Neutrophil (primary cell): ENCODE results near the gene GSTP1.

ENCODE experiments used
- H3K27ac ChIP-seq: fragments of 200-600 bp; sonication (generic); 2 replicates; pipeline ENCODE4 v1.5.1; 2016; ENCODE audit warnings: mild to moderate bottlenecking, moderate library complexity
- H3K27me3 ChIP-seq: fragments of 200-600 bp; sonication (generic); 2 replicates; pipeline ENCODE4 v1.6.0; 2016; ENCODE audit warnings: mild to moderate bottlenecking
- H3K36me3 ChIP-seq: fragments of 200-600 bp; sonication (generic); 2 replicates; pipeline ENCODE4 v1.5.1; 2017
- H3K4me1 ChIP-seq, 2 experiments: fragments of 200-600 bp in 1 of 2; sonication (generic) in 1 of 2; 1 replicate in 1 of 2; 2 replicates in 1 of 2; pipeline versions ENCODE4 v1.5.1 to v1.6.1; 2013 to 2016; ENCODE audit warnings: low read depth in 1 of 2, low read length in 1 of 2, mild to moderate bottlenecking in 1 of 2, moderate library complexity in 1 of 2; ENCODE audit not compliant: control insufficient read depth in 1 of 2, insufficient read depth in 1 of 2
- H3K4me3 ChIP-seq, 2 experiments: fragments of 200-600 bp in 1 of 2; sonication (generic) in 1 of 2; 1 replicate in 1 of 2; 2 replicates in 1 of 2; pipeline ENCODE4 v1.5.1; 2013 to 2016; ENCODE audit warnings: low read depth in 1 of 2, low read length in 1 of 2, mild to moderate bottlenecking in 1 of 2, moderate library complexity in 1 of 2
- H3K9me3 ChIP-seq: fragments of 200-600 bp; sonication (generic); 2 replicates; pipeline ENCODE4 v1.5.1; 2016
- TF ChIP-seq, protein P1 (sequence below): fragments of 200-600 bp; sonication (generic); IDR thresholded peaks from 2 replicates; pipeline ENCODE4 v1.5.1; 2016; ENCODE audit warnings: antibody characterized with exemption

GSTP1 gene

DNA sequence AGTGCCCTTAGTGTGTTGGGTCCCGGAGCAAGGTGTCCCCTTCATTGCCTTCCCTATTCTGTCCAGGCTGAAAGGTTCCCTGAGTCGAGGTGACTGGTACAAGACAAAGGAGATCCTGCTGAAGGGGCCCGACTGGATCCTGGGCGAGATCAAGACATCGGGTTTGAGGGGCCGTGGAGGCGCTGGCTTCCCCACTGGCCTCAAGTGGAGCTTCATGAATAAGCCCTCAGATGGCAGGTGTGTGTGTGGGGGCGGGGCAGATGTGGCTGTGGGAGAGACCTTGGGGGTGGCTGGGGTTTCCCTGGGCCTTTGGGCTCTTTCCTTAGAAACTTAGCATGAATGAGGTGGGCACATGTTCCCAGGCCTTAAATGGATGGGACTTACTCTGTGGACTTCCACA lies 24.9 kb downstream of the GSTP1 start:
- TF ChIP-seq, protein P1, sequence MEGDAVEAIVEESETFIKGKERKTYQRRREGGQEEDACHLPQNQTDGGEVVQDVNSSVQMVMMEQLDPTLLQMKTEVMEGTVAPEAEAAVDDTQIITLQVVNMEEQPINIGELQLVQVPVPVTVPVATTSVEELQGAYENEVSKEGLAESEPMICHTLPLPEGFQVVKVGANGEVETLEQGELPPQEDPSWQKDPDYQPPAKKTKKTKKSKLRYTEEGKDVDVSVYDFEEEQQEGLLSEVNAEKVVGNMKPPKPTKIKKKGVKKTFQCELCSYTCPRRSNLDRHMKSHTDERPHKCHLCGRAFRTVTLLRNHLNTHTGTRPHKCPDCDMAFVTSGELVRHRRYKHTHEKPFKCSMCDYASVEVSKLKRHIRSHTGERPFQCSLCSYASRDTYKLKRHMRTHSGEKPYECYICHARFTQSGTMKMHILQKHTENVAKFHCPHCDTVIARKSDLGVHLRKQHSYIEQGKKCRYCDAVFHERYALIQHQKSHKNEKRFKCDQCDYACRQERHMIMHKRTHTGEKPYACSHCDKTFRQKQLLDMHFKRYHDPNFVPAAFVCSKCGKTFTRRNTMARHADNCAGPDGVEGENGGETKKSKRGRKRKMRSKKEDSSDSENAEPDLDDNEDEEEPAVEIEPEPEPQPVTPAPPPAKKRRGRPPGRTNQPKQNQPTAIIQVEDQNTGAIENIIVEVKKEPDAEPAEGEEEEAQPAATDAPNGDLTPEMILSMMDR: no peak
- Histone ChIP-seq H3K27ac (no peak overlapping the region), H3K36me3 (peaks cover 38% of the 10 kb centered on the region), H3K9me3 (no peaks in the 10 kb centered on the region), H3K27me3 (no peaks in the 10 kb centered on the region), H3K4me3 (no peak overlapping the region), H3K4me1 (peaks cover 19 to 23% of the 10 kb centered on the region in 2 experiments)

DNA sequence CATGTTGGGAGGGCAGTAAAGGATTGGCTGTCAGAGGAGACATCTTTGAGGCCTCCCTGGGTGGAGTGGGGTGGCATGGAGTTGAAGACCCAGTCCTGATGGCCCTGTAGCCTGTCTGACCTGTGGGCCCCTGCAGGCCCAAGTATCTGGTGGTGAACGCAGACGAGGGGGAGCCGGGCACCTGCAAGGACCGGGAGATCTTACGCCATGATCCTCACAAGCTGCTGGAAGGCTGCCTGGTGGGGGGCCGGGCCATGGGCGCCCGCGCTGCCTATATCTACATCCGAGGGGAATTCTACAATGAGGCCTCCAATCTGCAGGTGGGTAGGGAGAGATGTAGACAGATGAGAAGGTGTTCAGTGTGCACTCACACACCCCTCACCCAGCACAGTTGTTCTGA lies 25.7 kb downstream of the GSTP1 start:
- H3K27me3 ChIP-seq: no peaks in the 10 kb centered on the region
- peaks cover 26 to 31% of the 10 kb centered on the region in 2 experiments for H3K4me1 ChIP-seq
- H3K9me3 ChIP-seq: no peaks in the 10 kb centered on the region
- H3K36me3 ChIP-seq: peaks cover 38% of the 10 kb centered on the region
- no peak overlapping the region for H3K4me3 ChIP-seq
- TF ChIP-seq, protein P1: no peak
- no peak overlapping the region for H3K27ac ChIP-seq

DNA sequence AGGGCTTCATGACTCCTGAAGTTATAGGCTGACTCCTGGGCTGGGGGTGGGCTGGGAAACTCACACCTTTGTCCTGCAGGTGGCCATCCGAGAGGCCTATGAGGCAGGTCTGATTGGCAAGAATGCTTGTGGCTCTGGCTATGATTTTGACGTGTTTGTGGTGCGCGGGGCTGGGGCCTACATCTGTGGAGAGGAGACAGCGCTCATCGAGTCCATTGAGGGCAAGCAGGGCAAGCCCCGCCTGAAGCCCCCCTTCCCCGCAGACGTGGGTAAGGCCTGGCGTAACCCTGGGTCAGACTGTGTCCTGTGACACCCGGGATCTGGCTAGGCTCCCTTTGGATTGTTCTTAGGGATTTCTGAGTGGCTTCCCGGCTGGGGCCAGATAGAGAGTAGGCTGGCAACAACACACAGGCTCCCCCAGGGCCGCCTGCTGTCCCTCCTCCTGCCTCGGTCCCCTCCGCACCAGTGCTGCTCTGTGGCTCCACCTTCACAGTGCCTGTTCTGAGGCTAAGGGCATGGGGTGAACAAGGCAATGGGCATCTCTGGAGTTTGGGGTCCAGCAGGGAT lies 26.8 kb downstream of the GSTP1 start:
- TF ChIP-seq, protein P1: no peak
- Histone ChIP-seq H3K27ac (no peak overlapping the region), H3K4me1 (peaks cover 31 to 35% of the 10 kb centered on the region in 2 experiments), H3K9me3 (no peaks in the 10 kb centered on the region), H3K36me3 (peaks cover 38% of the 10 kb centered on the region), H3K27me3 (peaks cover 2% of the 10 kb centered on the region), H3K4me3 (no peak overlapping the region)

DNA sequence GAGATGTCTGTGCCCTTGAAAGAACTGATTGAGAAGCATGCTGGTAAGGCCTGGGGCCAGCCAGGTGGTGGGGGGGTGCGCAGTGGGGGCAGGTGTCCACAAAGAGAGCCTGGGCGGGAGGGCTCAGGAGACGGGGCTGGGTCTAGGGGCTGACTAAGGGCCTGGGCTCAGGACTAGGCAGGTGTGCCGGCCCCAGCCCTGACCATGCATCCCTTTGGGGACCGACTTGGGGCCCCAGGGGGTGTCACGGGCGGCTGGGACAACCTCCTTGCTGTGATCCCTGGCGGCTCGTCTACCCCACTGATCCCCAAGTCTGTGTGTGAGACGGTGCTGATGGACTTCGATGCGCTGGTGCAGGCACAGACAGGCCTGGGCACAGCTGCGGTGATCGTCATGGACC lies 27.6 kb downstream of the GSTP1 start:
- Histone ChIP-seq H3K4me3 (no peak overlapping the region), H3K4me1 (peaks cover 26 to 30% of the 10 kb centered on the region in 2 experiments), H3K36me3 (peaks cover 38% of the 10 kb centered on the region), H3K27ac (no peak overlapping the region), H3K27me3 (peaks cover 10% of the 10 kb centered on the region), H3K9me3 (no peaks in the 10 kb centered on the region)
- TF ChIP-seq, protein P1: no peak

DNA sequence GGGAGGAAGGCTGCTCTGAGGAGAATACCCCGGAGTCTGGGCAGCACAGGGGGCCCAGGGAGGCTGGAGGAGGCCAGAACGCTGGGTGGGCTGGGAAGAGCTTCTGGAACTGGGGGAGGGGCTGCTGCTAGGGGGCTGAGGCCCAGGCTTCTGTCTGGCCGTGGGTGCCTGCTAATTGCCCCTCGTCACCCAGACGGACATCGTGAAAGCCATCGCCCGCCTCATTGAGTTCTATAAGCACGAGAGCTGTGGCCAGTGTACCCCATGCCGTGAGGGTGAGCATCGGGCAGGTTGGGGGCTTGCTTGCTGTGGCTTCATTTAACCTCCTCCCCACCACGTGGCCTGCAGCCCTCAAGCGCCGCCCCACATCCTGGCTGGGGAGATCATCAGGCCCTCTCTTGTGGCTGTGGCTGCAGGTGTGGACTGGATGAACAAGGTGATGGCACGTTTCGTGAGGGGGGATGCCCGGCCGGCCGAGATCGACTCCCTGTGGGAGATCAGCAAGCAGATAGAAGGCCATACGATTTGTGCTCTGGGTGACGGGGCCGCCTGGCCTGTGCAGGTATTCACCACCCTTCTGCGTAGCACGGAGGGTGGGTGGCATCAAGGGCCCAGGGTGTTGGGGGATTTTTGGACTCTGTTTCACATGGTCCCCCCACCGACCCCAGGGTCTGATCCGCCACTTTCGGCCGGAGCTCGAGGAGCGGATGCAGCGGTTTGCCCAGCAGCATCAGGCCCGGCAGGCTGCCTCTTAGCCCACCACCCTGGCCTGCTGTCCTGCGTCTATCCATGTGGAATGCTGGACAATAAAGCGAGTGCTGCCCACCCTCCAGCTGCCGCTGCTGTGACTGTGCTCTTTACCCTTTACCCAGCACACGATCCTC lies 28.3 kb downstream of the GSTP1 start:
- TF ChIP-seq, protein P1: no peak
- no peak overlapping the region for H3K4me3 ChIP-seq
- no peak overlapping the region for H3K27ac ChIP-seq
- peaks cover 21 to 22% of the 10 kb centered on the region in 2 experiments for H3K4me1 ChIP-seq
- H3K27me3 ChIP-seq: peaks cover 18% of the 10 kb centered on the region
- peaks cover 38% of the 10 kb centered on the region for H3K36me3 ChIP-seq
- H3K9me3 ChIP-seq: no peaks in the 10 kb centered on the region
